Muscle of back (tissue), 11 donors: Measurements from ENCODE around the gene GLYR1. TPM values are rescaled to one million over a fixed set of nuclear protein-coding genes. Genes with fewer than 3 reads are reported as not detected.
A peak's percentile ranks its signal among the peaks of the same experiment; 100 is the strongest.

ENCODE experiments used
- DNase-seq, 3 donors: peaks; one replicate each; pipeline versions ENCODE4 v3.0.0 to v3.0.0-alpha.2; 2013
- polyA plus RNA-seq, 10 donors: library from polyadenylated mRNA; unstranded; fragments of 120-200 nt; gene quantifications; one replicate each; pipeline ENCODE4 v1.2.1, GENCODE V29; 2013; ENCODE audit not compliant: insufficient read length in 10 of 10

GLYR1 gene
- polyA plus RNA-seq, 10 donors = 40.5 to 61.3 (median 49.6) TPM

DNA sequence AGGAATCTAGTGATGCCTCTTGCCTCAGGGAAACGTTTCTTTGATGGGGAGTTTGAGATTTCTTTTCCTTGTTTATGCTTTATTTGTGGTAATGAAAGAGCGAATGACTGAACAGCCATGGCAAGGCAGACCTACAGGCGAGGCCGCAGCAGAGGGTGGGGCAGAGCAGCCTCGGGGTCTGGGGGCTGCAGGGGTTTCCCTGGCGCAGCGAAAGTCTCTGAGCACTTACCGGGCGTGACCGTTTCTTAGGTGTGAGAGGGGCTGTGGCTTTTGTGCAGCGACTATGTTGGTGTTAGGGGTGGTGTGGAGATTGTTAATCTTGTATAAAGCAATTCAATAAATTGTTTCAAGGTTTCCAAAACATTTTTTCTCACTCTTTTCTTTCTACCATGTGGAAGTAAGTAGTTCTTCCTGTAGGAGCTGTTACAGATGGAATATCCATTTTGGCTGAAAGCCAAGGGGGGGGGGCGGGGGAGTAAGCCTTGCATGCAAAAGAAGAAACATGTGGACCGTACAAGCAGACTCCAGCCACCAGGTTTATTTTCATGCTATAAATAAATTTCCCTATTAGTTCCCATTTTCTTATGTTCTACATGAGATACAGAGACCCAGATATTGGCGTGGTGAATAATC is 35.0 kb upstream of the GLYR1 start:
- peak; percentile 29 to 77 (median 45) for DNase-seq

- DNase-seq = no peak
These were observed 33.0 kb upstream of the GLYR1 start for GRCh38 chr16:4880006-4880580.

DNA sequence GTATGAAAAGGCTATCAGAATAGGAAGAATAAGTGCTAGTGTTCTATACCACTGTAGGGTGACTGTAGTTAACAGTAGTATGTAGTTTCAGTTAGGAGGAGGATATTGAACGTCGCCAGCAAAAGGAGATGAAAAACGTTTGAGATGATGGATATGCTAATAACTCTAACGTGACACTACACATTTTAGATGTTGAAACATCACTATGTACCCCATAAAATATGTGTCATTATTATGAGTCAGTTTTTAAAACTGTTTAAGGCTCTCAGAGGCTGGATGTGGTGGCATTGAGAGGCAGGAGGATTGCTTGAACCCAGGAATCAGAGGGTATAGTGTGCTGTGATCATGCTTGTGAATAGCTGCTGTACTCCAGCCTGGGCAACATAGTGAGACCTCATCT is 32.0 kb upstream of the GLYR1 start:
- no peak for DNase-seq

DNA sequence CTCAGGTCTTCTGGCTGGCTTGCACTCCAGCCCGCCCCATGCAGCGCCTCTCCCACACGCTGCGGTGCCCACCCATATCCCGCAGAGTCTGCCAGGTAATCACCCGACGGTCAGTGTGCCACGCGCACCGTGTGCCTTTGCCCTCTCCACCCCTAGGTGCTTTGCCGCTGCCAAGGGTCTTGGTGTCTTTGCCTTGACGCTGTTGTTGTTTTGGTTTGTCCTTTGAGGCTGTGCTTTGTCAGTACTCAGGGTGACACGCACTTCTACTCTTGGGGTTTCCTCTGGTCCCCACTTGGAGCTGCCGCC is 30.2 kb upstream of the GLYR1 start:
- DNase-seq = no peak

DNA sequence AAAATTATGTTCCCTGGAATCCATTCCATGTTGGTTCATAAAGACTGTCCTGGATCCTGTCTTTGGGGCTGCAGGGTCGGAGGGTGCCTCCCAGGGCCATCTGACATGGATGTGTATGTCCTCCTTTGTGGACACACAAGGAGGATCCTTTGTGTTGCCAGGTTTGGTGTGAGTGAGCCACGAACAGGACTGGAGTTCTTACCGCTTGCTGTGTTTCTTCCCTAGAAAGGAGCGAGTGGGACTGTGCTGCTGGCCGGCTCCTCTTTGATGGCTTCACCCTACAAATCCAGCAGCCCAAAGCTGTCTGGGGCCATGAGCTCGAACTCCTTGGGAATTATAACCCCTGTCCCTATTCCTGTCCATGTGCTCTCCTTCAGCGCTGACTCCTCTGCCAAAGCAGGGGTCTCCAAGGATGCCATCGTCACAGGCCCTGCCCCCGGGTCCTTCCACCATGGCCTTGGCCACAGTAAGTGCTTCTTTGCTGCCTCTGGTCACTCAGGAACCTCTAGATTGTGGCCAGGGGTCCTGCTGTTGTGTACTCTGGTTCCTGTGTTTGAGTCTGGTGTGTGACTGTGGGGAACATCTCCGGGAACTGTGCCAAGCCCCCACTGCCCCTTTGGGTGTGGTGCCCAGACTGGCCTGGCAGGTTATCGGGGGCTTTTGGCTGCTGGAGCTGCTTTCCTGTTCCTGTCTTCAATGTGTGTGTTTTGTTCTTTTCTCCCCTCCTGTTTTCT is 29.7 kb upstream of the GLYR1 start:
- DNase-seq = no peak

GRCh38 chr16:4874666-4875065 is 27.6 kb upstream of the GLYR1 start:
- DNase-seq = no peak

GRCh38 chr16:4873091-4873490 is 26.0 kb upstream of the GLYR1 start:
- no peak for DNase-seq

DNA sequence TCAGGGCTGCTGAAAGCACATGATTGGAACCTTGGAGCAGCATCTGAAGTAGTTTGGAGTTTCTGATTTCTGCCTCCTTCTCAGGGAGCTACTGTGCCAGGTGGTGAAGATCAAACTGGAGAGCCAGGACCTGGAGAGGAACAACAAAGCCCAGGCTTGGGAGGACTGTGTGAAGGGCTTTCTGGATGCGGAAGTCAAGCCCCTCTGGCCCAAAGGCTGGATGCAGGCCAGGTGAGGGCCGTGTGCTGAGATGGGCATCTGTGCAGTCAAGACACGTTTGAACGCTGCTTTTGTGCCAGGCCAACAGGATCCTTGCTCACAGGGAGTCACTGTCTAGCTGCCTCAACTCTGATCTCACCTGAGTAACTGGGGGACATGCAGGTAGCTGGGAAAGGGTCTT is 24.0 kb upstream of the GLYR1 start:
- no peak for DNase-seq

DNA sequence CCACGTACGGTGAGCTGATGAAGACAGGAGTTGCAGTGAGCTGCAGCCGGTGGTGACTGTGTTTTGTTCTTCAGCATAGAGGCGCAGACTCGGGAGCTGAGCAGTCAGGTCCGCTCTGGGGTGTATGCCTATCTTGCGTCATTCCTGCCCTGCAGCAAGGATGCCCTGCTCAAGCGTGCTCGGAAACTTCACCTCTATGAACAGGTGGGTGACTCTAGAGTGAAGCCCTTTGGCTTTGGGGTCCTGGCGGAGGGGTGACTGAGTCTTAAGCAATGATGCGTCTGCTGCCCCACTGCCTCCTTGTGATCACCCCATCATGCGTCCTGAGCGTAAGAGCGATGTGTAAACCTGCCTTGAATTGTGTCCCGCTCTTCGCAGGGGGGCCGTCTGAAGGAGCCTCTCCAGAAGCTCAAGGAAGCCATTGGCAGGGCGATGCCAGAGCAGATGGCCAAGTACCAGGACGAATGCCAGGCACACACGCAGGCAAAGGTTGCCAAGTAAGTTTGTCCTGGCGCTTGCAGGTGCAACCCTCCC is 23.1 kb upstream of the GLYR1 start:
- no peak for DNase-seq

- DNase-seq = no peak
These were observed 22.2 kb upstream of the GLYR1 start for GRCh38 chr16:4869147-4869805.

DNA sequence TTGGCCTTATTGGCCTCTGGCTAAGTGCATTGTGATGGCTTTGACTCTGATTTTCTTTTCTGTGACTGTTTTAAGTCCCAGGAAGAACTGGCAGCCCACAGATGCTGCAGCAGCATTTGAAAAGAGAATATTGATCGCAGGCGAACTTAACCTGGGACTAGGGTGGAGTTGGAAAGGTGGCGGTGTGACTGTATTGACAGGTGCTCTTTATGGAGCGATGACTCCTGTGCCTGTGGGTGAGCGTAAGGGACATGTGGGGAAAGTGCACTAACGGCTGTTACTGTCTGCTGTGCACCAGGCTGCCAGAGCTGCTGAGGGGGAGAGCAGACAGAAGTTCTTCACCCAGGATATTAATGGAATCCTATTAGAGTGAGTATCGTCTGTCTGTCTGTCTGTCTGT is 21.4 kb upstream of the GLYR1 start:
- DNase-seq = no peak

GRCh38 chr16:4868026-4868425 is 20.9 kb upstream of the GLYR1 start:
- no peak for DNase-seq

- no peak for DNase-seq
These were observed 19.5 kb upstream of the GLYR1 start for GRCh38 chr16:4866586-4866985.

DNA sequence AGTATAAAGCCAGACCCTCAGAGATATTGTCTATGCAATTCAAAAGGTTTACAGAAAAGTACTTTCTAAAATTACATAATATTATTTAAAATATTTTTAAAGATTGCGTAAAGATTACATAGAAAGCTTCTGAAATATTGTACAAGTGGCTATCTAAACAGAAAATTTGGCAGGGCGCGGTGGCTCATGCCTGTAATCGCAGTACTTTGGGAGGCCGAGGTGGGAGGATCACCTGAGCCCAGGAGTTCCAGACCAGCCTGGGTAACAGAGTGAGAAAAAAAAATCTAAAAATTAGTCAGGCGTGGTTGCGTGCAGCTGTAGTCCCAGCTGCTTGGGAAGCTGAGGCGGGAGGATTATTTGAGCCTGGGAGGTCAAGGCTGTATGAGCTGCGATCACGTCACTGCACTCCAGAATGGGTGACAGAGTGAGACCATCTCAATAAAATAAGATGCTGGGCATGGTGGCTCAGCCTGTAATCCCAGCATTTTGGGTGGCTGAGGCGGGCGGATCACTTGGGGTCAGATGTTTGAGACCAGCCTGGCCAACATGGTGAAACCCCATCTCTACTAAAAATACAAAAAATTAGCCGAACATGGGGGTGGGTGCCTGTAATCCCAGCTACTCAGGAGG is 18.3 kb upstream of the GLYR1 start:
- no peak for DNase-seq

- no peak for DNase-seq
These were observed 17.6 kb upstream of the GLYR1 start for GRCh38 chr16:4864728-4865127.

DNA sequence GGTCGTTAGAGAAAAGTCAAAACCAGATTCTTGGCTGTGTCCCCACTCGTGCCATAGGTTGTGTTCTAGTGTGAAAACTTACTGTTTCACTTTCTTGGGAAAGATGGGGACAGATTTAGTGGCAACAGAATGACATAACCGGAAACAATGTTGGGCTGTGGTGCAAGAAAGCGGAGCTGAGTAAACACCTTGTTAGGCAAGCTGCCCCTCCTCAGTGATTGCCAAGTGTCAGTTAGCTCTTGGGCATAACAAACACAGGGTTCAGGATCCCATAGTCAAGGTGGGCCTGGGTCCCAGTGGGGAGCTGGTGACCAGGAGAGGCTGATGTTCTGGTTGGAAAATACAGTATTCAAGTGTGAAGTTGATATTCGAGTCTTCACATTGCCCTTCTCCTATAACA is 15.6 kb upstream of the GLYR1 start:
- no peak for DNase-seq

- no peak for DNase-seq
These were observed 13.7 kb upstream of the GLYR1 start for GRCh38 chr16:4860727-4861342.

GRCh38 chr16:4859900-4860255 is 12.8 kb upstream of the GLYR1 start:
- no peak for DNase-seq

DNA sequence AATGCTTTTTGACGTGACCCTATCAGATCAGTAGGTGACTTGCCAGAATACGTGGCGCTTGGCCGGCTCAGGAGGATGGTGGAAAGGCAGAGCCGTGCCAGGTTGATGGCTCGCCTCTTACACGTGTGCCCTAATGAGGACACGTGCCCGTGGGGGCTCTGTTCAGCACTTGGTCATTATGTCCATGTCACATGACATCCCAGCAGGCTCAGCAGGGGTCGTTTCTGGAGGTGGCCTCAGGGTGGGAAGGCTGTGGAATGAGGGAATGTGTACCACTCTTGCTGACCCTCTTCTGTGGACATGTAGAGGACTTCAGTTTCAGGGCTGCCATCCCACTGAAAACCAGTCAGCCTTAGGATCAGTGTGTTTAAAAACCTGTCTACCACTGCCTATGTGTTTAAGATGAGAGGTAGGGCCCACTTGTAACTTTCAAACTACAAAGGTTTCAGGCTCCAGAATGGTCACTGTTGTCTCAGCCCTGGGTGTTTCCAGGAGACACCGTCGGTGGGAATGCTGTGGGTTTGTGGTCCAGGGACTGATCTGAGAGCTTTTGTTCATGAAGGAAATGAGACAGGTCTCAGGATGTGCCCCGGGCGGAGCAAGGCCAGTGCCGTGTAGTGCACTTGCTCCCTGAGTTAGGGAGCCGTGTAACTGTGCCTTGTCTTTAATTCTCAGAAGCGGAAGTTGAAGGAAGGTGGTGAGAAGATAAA is 12.3 kb upstream of the GLYR1 start:
- DNase-seq = no peak

DNA sequence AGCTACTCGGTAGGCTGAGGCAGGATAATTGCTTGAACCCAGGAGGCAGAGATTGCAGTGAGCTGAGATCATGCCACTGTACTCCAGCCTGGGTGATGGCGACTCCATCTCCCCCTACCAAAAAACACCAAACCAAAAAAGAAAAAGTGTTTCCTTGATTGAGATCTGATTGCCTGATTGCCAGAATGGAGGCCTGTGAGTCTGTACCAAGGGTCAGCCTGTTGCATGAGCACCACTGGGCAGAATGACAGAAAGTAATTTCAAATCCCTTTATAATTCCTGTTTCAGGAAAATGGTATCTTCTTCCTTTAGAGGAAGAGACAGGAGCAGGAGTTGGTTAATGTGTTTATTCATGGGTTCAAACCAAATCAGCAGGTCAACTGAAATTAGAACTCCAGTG is 8.7 kb upstream of the GLYR1 start:
- no peak for DNase-seq

DNA sequence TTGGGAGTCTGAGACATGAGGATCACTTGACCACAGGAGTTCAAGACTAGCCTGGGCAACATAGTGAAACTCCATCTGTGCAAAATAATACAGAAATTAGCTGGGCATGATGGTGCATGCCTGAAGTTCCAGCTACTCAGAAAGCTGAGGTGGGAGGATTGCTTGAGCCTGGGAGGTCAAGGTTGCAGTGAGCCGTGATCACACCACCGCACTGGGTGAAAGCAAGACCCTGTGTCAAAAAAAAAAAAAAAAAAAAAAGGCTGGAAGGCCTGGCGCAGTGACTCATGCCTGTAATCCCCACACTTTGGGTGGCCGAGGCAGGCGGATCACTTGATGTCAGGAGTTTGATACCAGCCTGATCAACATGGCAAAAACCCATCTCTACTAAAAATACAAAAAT is 8.3 kb upstream of the GLYR1 start:
- DNase-seq = no peak
